LoVo (cell line): ENCODE results near the gene AGTR1.
"Not testable (repeated sequence)": the region's sequence is repeated elsewhere in the genome, so short reads cannot be mapped to it uniquely, and the experiment has no call there.

Experiments
- DNase-seq: peaks from one replicate; pipeline ENCODE4 v3.0.0-alpha.2; 2016; ENCODE audit warnings: low spot score

Gene AGTR1

GRCh38 chr3:148758303-148758884 lies 60.7 kb downstream of the AGTR1 start:
- DNase-seq, result no peak

GRCh38 chr3:148759430-148759829 lies 61.7 kb downstream of the AGTR1 start:
- no peak for DNase-seq

DNA sequence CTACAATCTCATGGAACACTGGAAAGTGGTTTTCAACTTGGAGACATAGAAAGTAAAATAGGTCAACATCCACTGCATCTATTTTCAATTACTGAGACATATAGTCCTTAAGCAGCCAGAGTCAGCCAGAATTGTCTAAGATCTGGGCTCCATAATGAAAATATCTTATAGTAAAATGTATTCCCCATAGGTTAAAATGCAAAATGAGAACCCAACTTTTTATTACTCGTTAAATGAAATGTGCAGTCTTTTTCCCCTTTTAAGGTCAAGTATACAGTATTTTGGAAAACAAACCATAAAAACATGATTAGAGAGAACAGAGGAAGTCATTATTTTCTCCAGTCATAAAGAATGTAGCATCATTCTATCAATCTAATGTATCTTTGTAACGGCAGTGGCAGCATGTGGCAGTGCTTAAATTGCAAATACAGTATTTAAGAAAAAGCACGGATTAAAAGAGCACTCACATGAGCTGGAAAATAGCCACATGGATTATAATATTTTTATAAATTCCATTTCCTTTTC lies 65.5 kb downstream of the AGTR1 start:
- DNase-seq, result no peak

DNA sequence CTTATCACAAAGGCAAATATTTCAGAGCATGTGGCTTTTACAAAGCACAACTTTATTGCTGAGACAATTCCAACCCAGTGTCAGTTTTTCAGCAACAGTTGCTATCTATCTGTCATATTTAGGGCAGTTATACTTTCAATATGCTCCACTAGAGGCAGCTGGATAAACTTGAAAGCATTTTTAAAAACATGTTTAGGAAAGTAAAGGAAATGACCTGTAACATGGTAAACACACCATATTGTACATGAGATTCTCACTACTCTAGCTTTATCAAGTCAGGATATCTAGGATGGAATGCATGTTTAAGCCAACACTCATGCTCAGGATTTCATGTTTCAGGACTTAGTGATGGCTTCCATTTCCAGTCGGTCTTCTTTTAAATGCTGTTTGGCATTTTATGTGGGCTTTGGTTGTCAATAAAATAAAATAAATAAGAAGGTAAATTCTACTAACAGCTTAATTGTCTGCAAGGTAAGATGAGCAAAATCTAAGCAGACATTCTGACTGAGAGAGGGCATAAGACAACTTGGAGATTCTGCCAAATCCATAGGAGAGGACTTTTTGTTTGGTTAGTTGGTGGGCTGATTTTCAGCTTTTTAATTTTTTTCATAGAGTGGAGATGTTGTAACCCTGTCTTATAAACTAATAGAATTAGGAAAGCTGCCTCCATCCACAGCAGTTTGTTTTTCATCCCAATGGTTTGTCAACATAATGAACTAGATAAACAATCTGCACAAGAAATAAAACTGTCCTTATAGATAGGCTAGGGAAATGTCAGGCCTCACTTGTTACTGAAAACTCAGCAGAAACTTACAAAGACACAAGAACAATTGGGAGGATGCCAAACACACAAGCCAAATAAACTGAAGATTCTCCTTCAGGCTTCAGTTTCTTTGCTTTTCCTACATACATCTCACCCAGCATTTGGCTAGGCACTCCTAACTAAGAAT lies 66.6 kb downstream of the AGTR1 start:
- no peak for DNase-seq

- no peak for DNase-seq
Observed at GRCh38 chr3:148772361-148772760, 74.7 kb downstream of the AGTR1 start.

GRCh38 chr3:148772835-148773234 lies 75.1 kb downstream of the AGTR1 start:
- DNase-seq, result no peak

DNA sequence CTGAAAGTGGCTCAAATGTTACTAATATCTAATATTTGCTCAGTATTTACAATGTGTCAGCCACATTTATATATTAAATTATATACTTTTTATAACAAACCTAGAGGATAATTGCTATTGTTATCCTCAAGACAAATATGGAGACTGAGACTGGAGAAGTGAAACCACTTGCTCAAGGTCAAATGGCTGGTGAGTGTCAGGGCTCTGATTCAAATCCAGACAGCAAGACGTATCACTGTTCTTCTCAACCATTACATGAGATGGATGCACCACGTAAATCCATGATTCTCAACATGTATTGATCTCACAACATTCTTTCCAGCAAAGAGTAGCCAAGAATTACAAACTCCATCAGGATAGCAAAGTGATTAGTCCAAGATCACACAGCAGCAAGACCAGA lies 76.1 kb downstream of the AGTR1 start:
- no peak for DNase-seq

GRCh38 chr3:148778926-148779325 lies 81.2 kb downstream of the AGTR1 start:
- DNase-seq, result no peak

GRCh38 chr3:148785026-148785425 lies 87.3 kb downstream of the AGTR1 start:
- DNase-seq, result not testable (repeated sequence)

GRCh38 chr3:148786159-148786558 lies 88.5 kb downstream of the AGTR1 start:
- DNase-seq, result not testable (repeated sequence)

DNA sequence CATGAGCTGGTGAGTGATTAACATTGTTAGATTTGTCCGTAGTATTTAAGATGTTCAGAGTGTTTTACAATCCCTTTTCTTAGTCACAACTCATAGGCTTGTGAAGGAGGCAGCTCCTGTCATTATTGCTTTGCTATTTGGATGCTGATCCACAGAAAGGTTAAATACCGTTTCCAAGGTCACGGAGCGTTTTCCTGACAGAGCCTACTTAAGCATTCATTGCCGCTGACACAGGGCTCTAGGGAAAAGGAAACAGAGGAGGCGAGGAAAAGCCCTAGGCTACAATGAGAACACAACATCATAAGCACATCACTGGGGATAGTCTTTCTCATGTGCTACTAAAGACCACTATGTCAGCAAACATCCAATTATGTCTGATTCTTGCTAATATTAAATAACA lies 91.4 kb downstream of the AGTR1 start:
- DNase-seq, result no peak

DNA sequence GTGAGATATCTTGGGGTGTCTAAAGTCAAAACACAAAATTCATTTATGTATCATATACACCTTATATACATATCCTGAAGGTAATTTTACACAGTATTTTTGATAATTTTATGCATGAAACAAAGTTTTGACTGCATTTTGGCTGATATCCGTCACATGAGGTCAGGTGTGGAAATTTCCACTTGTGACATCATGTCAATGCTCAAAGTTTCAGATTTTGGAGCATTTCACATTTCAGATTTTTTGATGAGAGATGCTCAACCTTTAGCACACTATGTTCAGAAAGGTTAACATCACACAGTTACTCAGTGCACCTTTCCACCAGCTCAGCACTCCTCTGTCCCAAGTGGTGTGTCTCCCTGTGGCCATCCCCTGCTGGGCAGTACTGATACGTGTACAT lies 92.2 kb downstream of the AGTR1 start:
- no peak for DNase-seq

GRCh38 chr3:148790370-148790769 lies 92.7 kb downstream of the AGTR1 start:
- no peak for DNase-seq

GRCh38 chr3:148790851-148791735 lies 93.4 kb downstream of the AGTR1 start:
- DNase-seq, result no peak

DNA sequence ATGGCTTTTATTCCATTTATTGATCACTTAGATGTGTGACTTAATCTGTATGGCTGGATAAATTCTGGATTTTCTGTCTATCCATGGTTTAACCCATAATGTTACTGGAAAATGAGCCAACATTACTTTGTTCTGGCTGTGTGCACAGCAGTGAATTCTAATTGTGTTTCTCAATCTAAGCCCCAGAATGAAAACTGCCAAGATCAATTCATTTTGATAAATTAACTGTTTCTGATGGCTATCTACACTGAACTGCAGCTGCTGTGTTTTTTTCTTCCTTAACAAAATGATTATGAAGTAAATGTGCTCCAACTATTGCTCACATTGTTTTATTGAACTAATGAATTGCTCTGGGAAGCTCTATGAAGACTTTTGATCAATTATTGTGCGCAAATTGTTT lies 94.2 kb downstream of the AGTR1 start:
- DNase-seq, result no peak

GRCh38 chr3:148792516-148792915 lies 94.8 kb downstream of the AGTR1 start:
- DNase-seq, result no peak
